ENCODE results near the gene TRIM40. TPM values are rescaled to one million over a fixed set of nuclear protein-coding genes. Genes with fewer than 3 reads are reported as not detected.
"Not testable (repeated sequence)": the region's sequence is repeated elsewhere in the genome, so short reads cannot be mapped to it uniquely, and the experiment has no call there.

Gene TRIM40
- total RNA-seq, 1 experiment from 2014 or later: not detected

DNA sequence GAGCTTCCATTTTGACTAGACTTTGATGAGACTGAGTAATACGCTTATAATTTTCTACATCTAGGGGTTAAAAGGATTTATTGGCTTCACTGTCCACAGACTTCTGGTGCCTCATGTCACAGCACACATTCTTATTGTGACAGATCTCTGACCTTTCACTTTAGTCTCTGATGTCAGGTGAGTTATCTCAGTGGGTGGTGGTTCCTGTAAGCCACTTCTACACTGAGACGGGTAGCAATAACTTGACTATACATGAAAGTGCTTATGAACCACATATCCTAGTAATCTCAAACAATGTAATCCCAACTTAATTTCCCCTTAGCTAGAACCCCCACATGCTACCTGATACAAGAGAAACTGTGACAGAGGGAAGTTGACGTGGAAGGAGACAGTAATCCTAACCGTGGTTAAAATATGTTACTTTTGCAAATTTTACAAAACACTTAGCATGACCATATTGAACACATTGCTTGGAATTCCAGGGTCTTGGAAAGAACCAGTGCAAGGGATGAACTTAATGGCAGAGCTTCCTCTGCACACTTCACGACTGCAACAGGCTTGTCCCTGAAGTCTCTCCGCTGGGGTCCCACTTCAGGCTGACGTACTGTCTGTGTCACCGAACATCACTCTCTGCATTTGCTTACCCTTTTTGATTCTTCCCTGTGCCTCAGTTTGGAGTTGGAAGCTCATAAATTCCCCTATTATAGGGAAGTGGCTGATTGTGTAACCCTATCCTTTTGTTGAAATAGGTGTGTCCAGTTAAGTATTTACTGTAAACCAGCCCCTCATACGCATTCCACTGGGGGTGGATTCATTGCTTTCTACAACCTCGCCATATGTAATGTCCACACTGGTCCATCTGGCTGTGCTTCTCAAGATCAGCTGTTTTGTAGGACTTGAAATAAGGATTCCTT, 6.4 kb upstream of the TRIM40 start:
- no peak for DNase-seq
- H3K4me3 ChIP-seq: no peak overlapping the region
- H3K36me3 ChIP-seq: no peaks in the 10 kb centered on the region
- H3K27me3 ChIP-seq: peaks cover 4% of the 10 kb centered on the region; the same call in 1 of the 2 replicates
- H3K9me3 ChIP-seq (replicated peaks): no peaks in the 10 kb centered on the region
- H3K4me1 ChIP-seq: peaks cover 5% of the 10 kb centered on the region; the same call in 1 of the 2 replicates
- H3K27ac ChIP-seq: no peak overlapping the region

DNA sequence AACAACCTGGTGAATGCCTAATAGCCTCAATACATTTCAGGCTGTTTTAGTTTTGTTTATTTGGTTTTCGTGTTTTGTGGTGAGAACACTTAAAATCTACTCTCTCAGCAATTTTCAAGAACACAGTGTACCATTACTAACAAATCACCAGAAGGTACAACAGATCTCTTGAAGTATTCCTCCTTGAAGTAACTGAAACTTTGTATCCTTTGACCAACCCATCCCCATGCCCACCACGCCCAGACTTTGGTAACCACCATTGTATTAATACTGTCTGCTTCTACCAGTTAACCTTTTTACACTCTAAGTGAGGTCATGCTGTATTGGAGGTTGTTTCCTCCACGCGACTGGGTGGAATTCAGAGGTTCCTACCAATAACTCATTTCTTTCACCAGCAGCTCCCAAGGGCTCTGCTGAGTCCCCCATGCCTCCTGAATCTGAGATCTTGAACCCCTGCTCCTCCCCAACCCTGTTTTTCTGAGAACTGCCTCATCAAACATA, 5.7 kb upstream of the TRIM40 start:
- Histone ChIP-seq H3K36me3 (no peaks in the 10 kb centered on the region), H3K27me3 (peaks cover 4% of the 10 kb centered on the region; the same call in 1 of the 2 replicates), H3K27ac (no peak overlapping the region), H3K9me3 (replicated peaks) (no peaks in the 10 kb centered on the region), H3K4me3 (no peak overlapping the region), H3K4me1 (peaks cover 5% of the 10 kb centered on the region; the same call in 1 of the 2 replicates)
- DNase-seq: no peak

DNA sequence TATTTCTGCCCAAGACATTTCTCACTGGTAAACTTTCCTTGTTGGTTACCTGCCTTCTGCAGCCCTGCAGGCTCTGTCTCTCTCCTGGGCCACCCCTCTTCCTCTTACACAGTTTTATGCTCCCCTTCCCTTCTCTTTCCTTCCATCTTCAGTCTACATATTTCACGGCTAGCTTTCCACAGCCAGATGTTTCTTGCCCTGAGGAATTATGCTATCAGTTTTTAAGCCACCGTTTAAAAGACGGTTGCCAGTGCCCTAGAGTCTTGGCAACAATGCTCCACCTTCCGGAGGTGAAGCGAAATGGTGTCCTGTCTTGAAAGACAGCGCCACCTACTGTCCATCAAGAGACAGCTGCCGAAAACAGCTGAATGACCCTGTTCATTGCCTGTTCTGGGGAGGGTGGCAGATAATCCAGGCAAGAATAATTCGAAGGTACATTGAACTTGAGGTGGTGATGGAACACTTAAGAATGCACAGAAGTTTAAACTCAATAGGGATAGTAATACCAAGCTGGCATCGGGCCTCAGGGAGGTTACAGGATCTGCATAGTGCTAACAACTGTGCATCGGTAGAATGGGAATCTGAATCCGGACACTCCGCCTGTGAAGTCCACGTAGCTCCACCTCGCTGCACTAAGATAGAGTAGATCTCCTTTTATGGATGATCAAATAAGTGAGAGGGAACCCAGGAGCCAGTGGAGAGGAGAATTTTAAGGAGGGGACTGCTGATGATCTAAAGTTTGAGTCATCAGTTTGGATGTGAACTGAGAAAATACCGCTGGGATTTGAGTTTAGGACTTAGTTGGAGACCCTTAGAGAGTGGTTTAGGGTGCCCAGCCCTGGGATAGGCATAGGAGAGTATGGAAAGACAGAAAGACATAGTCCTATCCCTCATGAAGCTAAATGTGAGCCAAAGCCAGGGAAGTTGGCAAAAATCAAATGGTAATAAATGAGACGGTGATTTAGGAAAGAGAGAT, 4.8 kb upstream of the TRIM40 start:
- DNase-seq: peak; percentile 59 to 87
- no peaks in the 10 kb centered on the region for H3K36me3 ChIP-seq
- H3K9me3 ChIP-seq (replicated peaks): no peaks in the 10 kb centered on the region
- no peak overlapping the region for H3K27ac ChIP-seq
- no peak overlapping the region for H3K4me3 ChIP-seq
- peaks cover 5% of the 10 kb centered on the region; the same call in 1 of the 2 replicates for H3K4me1 ChIP-seq
- H3K27me3 ChIP-seq: peaks cover 4% of the 10 kb centered on the region; the same call in 1 of the 2 replicates

DNA sequence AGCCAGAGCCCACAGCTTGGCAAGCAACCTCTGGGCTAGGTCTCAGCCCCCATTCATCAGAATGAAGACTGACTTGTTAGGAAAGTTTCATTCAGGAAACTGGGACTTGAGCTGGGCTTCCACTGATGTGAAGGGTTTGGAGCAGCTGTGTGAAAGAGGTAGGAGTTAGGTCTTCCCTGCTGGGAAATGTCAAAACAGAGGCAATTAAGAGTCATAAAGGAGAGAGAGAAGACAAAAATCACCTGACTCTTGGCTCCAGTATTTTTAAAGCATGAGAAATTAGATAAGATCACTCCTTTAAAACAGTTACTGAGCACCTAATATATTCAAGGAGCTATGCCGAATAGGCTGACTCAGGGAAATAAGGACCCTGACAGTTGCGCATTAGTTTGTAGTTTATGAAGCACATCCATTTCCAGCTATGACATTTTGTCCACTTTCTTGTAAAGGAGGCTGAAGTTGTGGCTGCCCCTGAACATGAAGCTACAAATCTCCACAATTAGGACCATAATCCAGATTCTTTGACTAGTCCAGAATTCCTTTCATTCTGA, 3.9 kb upstream of the TRIM40 start:
- DNase-seq: no peak
- H3K27me3 ChIP-seq: peaks cover 4% of the 10 kb centered on the region; the same call in 1 of the 2 replicates
- H3K4me3 ChIP-seq: no peak overlapping the region
- H3K4me1 ChIP-seq: peaks cover 5% of the 10 kb centered on the region; the same call in 1 of the 2 replicates
- H3K36me3 ChIP-seq: no peaks in the 10 kb centered on the region
- H3K27ac ChIP-seq: no peak overlapping the region
- no peaks in the 10 kb centered on the region for H3K9me3 ChIP-seq (replicated peaks)

DNA sequence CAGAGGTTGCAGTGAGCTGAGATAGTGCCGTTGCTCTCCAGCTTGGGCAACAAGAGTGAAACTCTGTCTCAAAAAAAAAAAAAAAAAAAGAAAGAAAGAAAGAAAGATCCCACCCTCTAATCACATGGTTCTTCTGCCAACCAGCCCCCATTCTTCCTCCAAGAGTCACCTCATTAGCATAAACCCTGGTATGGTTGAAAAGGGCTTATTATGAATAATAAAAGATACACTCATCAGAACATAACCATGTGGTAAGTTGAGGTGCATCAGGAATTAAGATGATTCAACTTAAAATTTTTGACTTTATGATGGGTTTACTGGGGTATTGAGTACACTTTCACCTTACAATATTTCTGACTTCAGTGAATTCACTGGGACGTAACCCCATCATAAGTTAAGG, 793 bp upstream of the TRIM40 start:
- Histone ChIP-seq H3K4me3 (no peak overlapping the region), H3K9me3 (replicated peaks) (no peaks in the 10 kb centered on the region), H3K4me1 (peaks cover 5% of the 10 kb centered on the region; the same call in 1 of the 2 replicates), H3K27ac (no peak overlapping the region), H3K27me3 (no peaks in the 10 kb centered on the region), H3K36me3 (no peaks in the 10 kb centered on the region)
- no peak for DNase-seq

DNA sequence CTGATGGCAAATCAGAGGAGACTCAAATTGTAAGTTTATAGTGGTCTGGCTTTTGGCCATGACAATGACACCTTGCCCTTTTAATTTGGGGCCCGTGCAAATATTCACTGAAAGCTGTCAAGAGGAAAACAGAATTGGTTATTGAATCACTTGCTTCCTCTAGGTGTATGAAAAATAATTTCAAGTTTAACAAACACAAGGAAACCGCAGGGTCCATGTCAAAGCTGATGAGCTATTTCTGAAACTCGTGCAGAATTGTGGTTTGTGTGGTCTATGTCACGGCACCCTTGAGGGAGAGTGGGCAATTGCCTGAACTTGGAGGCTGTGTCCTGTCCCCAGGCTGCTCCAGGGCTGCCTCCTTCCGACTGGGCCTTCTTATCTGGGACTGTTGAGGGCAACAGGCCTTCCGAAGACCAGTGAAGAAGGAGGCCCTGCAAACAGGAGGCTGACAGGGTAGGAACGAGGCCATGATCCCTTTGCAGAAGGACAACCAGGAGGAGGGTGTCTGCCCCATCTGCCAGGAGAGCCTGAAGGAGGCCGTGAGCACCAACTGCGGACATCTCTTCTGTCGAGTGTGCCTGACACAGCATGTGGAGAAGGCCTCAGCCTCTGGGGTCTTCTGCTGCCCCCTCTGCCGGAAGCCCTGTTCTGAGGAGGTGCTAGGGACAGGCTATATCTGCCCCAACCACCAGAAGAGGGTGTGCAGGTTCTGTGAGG, 788 bp downstream of the TRIM40 start:
- H3K9me3 ChIP-seq (replicated peaks): no peaks in the 10 kb centered on the region
- no peaks in the 10 kb centered on the region for H3K27me3 ChIP-seq
- no peak overlapping the region for H3K4me3 ChIP-seq
- no peak for DNase-seq
- no peak overlapping the region for H3K27ac ChIP-seq
- H3K4me1 ChIP-seq: no peaks in the 10 kb centered on the region
- H3K36me3 ChIP-seq: no peaks in the 10 kb centered on the region

DNA sequence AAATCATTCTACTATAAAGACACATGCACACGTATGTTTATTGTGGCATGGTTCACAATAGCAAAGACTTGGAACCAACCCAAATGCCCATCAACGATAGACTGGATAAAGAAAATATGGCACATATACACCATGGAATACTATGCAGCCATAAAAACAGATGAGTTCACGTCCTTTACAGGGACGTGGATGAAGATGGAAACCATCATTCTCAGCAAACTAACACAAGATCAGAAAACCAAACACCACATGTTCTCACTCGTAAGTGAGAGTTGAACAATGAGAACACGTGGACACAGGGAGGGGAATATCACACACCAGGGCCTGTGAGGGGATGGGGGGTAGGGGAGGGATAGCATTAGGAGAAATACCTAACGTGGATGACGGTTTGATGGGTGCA, 4.3 kb downstream of the TRIM40 start:
- DNase-seq; H3K36me3 ChIP-seq; H3K9me3 ChIP-seq (replicated peaks); H3K27me3 ChIP-seq; H3K4me1 ChIP-seq; H3K4me3 ChIP-seq; H3K27ac ChIP-seq: not testable (repeated sequence)

DNA sequence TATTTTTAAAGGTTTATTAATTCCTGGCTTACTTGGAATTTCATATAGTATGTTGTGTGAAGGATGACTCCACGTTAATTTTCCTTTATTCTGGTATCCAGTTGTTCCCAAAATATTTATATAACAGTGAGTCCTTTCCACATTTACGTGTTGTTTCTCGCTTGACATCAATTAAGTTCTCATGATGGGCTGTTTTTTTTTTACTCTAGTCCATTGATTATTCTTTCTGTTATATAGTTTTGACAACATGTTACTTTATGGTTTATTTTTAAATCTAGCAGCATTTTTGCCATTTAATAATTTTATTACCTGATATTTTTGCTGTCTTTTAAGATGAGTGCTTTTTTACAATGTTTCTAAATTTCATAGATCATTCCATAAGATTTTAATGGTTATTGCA, 6.7 kb downstream of the TRIM40 start:
- no peaks in the 10 kb centered on the region for H3K9me3 ChIP-seq (replicated peaks)
- no peak overlapping the region for H3K4me3 ChIP-seq
- no peaks in the 10 kb centered on the region; the same call in 1 of the 2 replicates for H3K27me3 ChIP-seq
- H3K36me3 ChIP-seq: no peaks in the 10 kb centered on the region
- H3K4me1 ChIP-seq: no peaks in the 10 kb centered on the region
- H3K27ac ChIP-seq: no peak overlapping the region
- no peak for DNase-seq

DNA sequence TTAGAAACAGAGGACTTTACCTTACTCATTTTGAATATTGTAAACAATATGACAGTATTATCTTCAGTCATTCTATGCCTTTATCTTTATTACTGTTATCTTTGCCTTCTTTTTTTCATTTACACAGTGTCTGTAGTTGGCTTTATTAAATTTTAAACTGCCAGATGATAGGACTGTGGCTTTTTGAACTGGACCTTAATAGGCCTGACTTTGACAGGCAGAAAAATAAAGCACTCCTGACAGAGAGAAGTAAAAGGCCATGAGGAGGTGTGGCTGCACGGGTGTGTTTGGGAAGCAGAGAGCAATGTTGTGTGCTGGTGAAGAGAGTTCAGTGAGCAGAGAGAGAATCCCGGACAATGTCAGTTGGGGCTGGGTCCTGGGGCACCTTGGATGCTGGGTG, 7.8 kb downstream of the TRIM40 start:
- H3K9me3 ChIP-seq (replicated peaks): no peaks in the 10 kb centered on the region
- H3K27me3 ChIP-seq: no peaks in the 10 kb centered on the region; the same call in 1 of the 2 replicates
- H3K36me3 ChIP-seq: no peaks in the 10 kb centered on the region
- no peak overlapping the region for H3K27ac ChIP-seq
- no peak overlapping the region for H3K4me3 ChIP-seq
- H3K4me1 ChIP-seq: no peaks in the 10 kb centered on the region
- DNase-seq: no peak

DNA sequence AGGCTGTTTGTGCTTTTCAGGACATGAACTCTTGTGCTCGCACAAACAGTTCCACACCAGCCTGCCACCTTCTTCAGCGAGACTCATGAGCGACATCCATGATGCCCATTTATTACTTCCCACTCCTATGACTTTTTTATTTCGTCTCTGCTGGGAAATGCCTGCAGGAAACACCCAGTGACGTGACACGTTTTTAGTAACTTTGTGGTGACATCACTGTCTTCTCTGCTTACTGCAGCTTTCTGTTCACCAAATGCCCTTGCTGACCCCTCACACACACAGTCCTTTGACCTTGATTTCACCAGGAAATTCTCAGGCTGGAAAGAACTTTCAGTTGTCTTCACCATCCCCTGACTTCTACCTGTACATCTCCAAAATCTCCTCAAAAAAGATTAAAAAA, 8.9 kb downstream of the TRIM40 start:
- Histone ChIP-seq H3K27ac (no peak overlapping the region), H3K36me3 (no peaks in the 10 kb centered on the region), H3K4me1 (peaks cover under 1% of the 10 kb centered on the region; the same call in 1 of the 2 replicates), H3K9me3 (replicated peaks) (no peaks in the 10 kb centered on the region), H3K27me3 (no peaks in the 10 kb centered on the region; the same call in 1 of the 2 replicates), H3K4me3 (no peak overlapping the region)
- DNase-seq: no peak

DNA sequence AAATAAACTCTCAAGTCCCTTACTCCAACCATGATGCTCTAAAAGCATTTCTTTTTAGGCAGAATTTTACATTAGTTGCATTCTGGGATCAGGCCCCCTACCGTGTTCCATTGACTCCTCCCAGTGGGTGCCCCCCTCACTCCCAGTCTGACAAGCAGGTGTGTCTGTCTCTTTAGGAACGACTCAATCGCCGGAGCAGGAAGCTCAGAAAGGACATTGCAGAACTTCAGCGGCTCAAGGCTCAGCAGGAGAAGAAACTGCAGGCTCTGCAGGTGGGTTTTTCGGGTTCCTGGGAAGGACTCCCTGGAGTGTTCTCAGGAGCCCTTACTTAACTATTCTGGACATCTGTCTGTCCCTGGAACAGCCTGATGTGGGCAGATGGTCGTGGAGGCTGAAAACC, 9.9 kb downstream of the TRIM40 start:
- Histone ChIP-seq H3K4me3 (no peak overlapping the region), H3K27ac (no peak overlapping the region), H3K27me3 (no peaks in the 10 kb centered on the region; the same call in 1 of the 2 replicates), H3K4me1 (peaks cover 10% of the 10 kb centered on the region), H3K9me3 (replicated peaks) (no peaks in the 10 kb centered on the region), H3K36me3 (no peaks in the 10 kb centered on the region)
- no peak for DNase-seq

DNA sequence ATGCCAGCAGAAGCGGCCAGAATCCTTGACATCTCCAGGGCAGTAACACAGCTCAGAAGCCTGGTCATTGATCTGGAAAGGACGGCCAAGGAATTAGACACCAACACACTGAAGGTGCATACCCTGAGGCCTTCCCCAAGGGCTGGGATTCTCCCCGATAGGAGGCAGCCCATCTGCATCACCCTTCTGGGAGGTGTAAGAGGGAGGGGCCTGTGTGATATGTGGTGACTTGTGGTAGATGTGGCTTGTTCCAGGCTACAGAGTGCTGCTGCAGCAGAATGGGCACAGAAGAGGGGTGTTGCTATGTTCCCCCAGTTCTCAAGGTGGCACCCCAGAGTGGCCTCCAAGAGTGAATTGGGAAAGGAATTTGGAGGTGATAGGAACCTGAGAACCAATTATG, 11.2 kb downstream of the TRIM40 start:
- Histone ChIP-seq H3K4me1 (peaks cover 20% of the 10 kb centered on the region), H3K27me3 (no peaks in the 10 kb centered on the region; the same call in 1 of the 2 replicates), H3K36me3 (no peaks in the 10 kb centered on the region), H3K9me3 (replicated peaks) (no peaks in the 10 kb centered on the region), H3K27ac (no peak overlapping the region), H3K4me3 (no peak overlapping the region)
- no peak for DNase-seq

DNA sequence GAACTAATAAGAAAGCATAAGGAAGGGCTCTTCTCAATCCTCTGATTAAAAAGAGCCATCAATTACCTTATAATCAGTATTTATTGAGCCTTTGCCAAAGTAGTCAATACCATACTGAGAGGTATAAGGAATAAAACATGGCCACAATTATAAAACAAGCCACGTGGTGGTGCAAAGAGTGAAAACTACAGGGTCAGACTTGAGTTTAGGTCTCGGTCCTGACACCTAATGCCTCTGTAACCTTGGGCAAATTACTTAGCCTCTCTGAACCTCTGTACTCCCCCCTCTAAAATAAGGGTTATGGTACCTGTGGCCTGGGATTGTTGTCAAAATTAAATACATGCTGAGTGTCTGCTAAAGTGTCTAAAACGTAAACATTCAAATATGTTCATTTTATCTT, 13.3 kb downstream of the TRIM40 start:
- Histone ChIP-seq H3K4me1 (peaks cover 23% of the 10 kb centered on the region), H3K9me3 (replicated peaks) (no peaks in the 10 kb centered on the region), H3K27ac (no peak overlapping the region), H3K4me3 (no peak overlapping the region), H3K36me3 (no peaks in the 10 kb centered on the region), H3K27me3 (no peaks in the 10 kb centered on the region)
- DNase-seq: no peak

All from SJCRH30 (cell line).